Activated CD8-positive, alpha-beta memory T cell treated with anti-CD3 and anti-CD28 coated beads for 1 hour (primary cell): ENCODE measurements around the gene IL25.
"Not testable (repeated sequence)": the region's sequence is repeated elsewhere in the genome, so short reads cannot be mapped to it uniquely, and the experiment has no call there.

ENCODE experiments used
- DNase-seq, 2 donors: peaks; one replicate each; pipeline ENCODE4 v3.0.0-alpha.2; 2020; ENCODE audit warnings: low read depth in 1 of 2; ENCODE audit errors: extremely low read depth in 1 of 2

The IL25 gene

DNA sequence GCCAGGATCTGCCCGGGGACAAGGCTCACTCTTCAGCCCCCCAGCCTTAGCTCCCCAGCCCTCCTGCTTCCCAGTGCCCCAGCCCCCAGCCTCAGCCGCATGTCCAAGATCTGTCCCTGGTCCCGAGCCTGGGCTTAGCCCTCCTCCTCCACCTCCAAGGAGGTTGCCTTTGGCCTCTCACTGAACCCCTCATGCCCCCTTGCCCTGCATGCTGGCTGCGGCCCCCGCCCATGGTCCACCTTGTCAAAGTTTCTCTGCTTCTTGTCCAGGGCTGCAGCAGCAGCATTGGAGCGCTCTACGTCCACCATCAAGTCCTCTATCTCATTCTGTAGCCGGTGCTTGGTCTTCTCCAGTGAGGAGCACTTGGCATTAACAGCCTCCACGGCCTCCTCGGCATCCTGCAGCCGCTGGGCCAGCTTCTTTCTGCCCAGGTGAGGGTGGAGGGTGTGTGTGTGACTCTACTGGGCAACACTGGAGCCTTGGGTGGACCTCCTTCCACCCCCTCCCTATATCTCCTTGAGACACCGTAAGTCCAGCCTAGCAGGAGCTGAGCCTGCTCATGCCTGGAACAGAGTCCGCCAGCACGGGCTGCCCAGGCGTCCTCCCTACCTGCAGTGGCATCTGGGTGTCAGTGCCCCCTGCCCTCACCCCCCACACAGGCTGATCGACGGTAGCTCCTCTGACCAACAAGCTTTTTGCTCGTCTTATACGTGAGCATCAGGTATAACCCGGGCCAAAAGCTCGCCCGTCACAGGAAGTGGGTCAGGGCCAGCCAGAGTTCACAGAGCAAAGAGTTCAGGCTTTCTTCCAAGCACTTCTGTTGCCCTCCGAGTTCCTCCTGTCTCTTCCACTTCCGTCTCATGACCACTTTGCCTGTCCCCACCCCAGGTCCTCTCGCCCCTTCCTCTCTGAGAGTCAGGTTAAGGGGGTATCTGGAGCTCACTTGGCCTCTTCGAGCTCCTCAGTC is 15.6 kb downstream of the IL25 start:
- DNase-seq = no peak

DNA sequence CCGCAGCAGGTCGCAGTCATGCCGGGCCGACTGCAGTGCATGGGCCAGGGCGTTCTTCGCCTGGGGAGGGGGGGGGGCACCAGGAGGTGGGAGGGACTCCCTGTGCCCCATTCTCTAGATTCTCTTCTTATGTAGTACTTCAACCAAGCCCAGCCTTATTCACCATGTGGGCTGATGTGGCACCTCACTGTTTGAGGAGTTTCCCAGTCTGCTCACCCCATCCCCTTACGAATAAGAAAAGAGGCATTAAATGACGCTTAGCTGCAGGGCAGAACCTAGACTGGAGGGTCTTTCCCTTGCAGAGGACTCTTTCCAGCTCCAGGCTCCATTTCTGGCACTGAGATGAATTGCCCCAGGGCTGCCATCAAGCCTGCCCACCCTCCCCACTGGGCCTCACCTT is 16.4 kb downstream of the IL25 start:
- no peak for DNase-seq

DNA sequence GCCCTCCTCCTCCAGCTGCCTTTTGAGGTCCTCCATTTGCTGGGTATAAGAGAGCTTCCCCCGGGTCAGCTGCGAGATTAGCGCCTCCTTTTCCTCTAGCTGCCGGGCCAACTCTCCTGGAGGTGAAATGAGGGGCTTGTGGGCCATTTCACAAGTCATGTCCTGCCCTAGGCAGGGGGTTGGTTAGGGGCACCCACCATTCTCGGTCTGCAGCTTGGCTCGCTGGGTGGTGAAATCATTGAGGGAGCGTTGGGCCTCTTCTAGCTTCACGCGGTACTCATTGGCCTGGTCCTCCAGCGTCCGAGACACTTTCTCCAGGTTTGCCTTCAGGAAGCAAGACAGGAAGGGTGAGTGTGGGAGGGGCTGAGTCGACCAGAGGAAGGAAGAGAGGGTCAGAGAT is 16.8 kb downstream of the IL25 start:
- no peak for DNase-seq

DNA sequence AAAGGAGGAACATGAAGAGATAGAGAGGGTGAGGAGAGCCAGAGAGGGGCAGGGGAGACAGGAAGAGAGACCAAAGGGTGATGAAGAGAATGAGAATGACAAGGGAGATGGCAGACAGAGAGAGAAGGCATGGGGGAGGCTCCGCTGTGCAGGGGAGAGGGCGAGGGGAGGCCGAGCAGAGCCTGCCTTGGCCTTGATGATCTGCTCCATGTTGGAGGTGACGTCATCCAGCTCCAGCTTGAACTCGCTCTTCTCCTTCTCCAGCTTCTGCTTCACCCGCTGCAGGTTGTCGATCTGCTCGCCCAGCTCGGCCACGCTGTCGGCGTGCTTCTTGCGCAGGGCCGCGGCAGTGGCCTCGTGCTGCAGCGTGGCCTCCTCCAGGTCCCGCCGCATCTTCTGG is 17.3 kb downstream of the IL25 start:
- DNase-seq = not testable (repeated sequence)

DNA sequence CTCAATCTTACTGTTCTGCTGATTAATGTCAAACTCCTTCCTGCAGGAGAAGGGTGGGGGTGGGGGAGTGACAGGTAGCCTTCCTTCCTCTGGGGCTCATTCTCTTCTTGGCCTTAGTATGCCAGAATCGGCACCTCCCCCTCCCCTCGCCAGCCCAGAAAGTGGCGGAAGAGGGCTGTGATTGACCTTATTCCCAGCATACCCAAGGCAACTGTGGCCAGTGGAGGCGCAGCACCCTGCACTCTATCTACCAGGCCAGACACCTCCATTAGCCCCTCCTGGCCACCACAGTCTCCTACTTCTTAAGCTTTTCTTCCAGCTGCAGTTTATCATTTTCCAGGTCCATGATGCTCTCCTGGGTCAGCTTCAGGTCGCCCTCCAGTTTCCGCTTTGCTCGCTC is 20.0 kb downstream of the IL25 start:
- DNase-seq = no peak

DNA sequence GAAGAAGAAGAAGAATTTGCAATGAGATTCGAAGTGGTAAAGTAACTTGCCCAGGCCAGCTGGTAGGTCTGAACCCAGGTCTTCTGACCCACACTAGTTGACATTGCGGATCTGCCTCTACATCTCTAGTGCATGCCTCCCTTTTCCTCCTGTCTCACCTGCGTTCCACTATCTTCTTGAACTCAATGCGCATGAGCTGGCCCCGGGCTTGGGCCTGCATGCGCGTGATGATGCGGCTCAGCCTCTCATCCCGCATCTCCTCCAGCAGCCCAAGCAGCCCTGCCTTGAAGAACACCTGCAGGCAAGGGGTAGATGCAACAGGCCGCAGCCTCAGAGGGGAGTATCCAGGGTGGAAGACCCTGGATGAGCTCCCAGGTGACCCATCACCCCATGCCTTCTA is 23.5 kb downstream of the IL25 start:
- DNase-seq = no peak

DNA sequence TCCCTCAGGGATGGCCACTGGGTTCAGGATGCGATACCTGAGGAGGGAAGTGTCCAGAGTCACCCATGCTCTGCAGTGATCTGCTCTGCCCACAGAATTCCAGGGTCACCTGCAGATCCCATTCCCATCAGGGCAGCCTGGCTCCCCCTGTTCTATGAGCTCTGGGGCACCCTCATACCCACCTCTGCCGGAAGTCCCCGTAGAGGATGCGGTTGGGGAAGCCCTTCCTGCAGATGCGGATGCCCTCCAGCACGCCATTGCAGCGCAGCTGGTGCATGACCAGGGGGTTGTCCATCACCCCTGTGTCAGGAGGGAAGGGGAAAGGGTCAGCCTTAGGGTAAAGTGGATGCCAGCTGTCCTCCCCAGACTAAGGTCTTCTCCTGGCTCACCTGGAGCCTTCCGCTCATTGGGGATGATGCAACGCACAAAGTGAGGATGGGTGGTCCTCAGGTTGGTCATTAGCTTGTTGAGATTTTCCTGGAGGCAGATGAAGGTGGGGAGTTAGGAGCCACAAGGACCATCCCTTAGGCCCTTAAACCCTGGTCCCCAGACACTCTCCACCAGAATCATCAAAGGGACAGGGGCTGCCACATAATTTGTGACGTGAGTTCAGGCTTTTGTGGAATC is 24.3 kb downstream of the IL25 start:
- no peak for DNase-seq

DNA sequence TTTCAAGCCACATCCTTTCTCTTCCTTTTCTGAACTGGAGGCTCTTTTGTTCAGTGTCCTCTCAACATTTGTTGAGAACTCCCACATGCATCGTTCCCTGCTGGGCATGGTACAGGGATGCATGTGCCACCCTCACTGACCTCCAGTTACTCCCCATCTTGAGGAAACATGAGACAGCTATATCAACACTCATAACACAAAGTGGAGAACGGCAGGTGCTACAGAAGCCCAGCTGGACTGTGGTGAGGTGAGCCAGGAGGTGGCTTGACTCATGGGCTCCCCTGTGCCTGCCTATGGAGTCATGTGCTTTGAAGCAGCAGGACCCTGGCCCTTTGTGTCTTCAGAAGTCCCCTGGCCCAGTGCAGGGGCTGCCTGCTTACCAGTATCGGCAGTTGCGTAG is 25.7 kb downstream of the IL25 start:
- no peak for DNase-seq

DNA sequence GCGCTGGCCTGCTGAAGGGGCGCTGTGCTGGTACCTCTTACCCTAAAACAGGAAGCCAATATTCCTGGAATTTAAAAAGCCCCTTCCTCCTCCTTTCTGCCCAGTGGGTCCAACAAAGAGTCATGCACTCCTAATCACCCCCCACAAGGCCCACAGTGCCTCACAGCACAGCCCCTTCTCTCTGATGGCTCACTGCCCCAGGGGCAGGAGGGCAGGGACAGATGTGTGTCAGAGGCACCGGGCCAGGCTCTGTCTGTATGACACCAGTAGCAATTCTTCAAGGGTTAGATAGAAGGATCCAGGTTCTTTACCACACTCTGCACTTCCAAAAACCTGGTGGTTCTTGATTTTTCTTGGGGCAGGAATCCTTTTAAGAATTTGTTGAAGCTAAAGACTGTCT is 26.5 kb downstream of the IL25 start:
- no peak for DNase-seq

DNA sequence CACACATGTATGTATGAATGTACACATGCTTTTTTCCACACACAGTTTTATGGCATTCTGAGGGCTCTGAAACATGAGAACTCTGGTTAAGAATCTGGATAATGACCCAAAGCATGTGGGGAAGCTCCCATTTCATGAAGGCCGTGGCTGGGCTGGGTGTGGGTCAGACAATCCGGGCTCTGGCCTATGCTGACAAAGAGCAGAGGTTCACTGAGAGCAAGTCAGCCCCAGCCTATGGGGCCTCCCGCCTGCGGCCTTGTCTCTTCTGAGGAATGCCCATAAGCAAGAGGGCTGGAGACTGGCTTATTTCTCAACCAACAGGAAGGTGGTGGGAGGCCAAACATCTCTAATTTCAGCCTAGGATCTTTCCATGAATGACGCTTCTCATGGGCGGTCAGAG is 27.0 kb downstream of the IL25 start:
- DNase-seq = no peak

DNA sequence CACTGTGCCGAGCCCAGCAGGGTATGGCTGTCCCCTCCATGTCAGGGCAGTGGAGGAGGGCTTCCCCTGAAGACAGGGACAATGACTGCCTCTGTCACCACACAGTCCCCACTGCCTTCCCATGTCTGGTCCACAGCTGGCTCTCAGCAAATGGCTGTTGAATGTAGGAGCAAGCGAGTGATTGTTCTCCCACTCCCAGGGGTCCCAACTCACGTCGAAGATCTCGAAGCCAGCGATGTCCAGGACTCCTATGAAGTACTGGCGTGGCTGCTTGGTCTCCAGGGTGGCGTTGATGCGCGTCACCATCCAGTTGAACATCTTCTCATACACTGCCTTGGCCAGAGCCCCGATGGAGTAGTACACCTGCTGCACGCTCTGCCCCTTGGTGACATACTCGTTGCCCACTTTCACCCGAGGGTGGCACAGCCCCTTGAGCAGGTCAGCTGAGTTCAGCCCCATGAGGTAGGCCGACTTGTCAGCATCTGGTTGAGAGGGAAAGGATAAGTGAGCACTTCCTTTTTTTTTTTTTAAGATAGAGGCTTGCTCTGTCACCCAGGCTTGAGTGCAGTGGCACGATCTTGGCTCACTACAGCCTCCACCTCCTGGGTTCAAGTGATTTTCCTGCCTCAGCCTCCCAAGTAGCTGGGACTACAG is 28.0 kb downstream of the IL25 start:
- DNase-seq = not testable (repeated sequence)

DNA sequence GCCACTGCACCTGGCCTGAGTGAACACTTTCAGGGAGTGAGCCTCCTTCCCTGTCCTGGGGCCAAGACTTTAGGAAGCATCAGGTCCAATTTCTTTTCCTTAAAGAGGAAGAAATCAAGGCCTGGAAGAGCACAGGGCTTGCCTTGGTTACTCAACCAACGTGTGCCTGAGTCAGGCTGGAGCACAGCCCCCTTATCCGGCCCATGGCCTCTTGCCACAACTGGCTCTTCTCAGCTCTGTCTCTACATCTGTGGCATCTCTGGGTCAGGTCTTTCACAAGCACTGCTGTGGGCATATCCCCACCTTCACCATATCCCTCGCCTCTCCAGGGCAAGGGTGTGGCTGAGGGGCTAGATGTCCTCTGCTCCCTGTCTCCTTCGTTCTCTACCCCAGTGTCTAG is 28.7 kb downstream of the IL25 start:
- DNase-seq = no peak

DNA sequence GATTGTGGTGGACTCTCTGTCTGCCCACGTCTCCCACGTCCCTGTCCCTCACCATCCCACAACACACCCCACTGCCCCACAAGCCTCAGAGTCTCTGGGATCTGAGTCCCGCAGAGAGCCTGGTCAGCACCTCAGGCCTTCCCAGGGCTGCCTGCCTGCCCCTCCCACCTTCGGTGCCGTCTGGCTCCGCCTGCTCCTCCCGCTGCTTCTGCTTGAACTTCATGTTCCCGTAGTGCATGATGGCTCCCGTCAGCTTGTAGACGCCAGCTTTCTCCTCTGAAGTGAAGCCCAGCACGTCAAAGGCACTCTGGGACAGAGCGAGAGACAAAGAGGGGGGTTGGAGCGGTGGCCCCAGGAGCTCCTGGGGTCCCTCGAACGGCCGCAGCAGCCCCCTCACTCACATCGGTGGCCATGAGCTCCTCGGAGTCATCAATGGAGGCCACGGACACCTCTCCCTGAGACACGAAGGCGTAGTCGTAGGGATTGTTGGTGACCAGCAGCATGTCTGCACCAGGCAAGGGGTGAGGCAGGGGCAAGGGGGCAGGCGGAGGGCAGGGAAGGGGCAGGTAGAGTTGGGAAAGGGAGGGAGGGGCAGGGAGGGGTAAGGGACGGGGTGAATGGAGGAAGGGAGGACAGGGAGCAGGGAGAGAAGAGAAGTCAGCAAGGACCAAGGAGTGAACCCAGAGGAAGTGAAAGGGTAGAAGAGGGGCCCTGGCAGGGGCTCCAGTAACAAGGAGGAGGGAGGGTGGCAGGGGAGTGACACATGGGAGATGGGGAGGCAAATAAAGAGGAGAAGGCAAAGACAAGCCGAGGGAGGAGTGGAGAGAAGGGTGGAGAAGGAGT is 29.9 kb downstream of the IL25 start:
- DNase-seq = no peak

DNA sequence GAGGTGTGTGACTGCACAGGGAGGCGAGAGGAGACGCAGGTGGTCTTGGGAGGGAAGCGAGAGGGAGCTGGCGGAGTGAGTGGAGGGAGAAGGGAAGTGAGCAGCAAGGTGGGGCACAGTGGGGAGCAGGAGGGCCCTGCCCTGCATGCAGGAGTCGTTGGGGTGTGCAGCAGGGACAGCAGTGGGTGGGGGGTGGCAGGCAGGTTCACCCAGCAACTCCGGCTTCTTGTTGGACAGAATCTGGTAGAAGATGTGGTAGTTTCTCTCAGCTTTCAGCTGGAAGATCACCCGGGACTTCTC is 30.5 kb downstream of the IL25 start:
- DNase-seq = no peak

DNA sequence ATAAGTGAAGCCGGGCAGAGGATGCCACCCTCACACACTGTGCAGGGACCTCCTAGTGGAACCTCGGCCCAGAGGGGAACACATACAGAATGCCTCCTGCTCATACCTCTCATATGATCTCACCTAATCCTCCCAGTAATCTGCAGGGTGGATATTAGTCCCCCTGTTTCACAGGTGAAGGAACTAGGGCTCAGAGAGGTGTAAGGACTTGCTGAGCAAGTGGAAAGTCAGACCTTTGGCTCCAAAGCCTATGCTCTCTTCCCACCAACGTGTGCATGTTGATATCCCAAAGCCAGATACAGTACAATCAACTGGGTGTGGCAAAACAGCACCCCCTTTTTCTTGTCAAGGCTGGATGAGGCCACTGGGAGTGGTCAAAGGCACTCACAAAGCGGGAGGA is 31.3 kb downstream of the IL25 start:
- DNase-seq = no peak

DNA sequence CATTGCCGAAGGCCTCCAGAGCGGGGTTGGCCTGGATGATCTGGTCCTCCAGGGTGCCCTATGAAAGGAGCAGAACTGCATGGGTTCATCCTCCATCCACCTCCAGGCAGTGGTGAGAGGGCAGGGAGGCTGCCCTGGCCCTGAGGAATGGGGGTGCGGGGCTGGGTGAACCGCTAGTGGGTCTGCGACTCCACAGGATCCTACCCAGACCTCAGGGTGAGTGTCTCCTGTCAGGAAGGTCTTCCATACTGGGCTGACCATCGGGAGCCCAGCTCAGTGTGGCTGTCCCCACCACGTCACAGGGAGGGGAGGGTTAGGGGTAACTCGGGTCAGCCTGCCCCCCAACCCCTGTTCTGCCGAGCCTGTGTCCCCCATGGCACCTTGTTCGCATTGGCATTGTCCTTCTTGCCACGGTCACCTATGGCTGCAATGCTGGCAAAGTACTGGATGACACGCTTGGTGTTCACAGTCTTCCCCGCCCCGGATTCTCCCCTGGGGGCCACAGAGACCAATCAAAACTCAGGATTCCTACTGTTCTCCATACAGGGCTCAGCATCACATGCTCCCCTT is 31.8 kb downstream of the IL25 start:
- DNase-seq = no peak

DNA sequence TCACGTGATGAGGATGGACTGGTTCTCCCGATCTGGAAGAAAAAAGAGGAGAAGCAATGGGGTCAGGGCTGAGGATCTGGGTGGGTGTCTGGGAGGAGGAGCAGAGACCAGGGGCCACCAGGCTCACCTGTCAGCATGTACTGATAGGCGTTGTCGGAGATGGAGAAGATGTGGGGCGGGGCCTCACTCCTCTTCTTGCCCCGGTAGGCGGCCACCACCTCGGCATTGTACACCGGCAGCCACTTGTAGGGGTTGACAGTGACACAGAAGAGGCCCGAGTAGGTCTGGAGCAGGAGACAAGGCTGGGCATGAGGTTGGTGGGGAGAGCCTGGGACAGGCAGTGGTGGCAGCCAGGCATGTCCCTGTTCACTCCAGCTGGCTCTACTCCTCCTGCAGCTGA is 32.5 kb downstream of the IL25 start:
- DNase-seq = no peak

DNA sequence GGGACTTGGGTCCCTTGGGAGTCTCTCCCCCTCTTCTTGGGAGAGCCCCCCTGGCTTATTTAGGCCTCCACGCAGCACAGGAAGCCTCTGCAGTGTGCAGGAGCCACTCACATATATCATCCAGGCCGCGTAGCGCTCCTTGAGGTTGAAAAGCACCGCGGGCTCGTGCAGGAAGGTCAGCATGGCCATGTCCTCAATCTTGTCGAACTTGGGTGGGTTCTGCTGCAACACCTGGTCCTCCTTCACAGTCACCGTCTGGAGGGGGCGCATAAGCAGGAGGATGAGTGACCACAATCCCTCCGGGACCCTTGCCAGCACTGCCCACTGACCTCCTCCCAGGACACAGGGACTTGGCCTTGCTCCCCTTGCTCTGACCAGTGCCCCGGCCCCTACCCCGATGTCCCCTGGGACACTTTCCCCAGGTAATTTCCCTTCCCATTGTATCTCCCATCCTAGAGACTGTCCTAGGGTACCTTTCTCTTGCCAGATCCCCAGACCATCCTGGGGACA is 33.0 kb downstream of the IL25 start:
- no peak for DNase-seq

DNA sequence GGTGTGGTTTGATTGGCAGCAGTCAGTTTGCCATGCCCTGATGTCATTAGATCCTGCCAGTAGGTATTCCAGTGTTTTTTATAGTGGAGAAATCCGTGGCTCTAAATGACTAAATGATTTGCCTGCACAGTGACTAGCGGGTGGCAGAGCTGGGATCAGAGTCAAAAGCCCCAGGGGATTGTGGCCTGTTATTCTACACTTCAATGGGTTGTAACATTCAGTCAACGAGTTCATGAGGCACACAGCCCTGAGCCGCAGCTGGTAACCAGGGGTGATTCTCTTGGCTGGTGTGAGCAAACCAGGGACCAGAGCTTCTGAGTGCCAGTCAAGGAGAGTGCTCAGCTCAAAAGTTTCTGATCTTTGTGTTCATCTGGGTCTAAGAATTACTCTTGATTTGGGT is 33.6 kb downstream of the IL25 start:
- no peak for DNase-seq

DNA sequence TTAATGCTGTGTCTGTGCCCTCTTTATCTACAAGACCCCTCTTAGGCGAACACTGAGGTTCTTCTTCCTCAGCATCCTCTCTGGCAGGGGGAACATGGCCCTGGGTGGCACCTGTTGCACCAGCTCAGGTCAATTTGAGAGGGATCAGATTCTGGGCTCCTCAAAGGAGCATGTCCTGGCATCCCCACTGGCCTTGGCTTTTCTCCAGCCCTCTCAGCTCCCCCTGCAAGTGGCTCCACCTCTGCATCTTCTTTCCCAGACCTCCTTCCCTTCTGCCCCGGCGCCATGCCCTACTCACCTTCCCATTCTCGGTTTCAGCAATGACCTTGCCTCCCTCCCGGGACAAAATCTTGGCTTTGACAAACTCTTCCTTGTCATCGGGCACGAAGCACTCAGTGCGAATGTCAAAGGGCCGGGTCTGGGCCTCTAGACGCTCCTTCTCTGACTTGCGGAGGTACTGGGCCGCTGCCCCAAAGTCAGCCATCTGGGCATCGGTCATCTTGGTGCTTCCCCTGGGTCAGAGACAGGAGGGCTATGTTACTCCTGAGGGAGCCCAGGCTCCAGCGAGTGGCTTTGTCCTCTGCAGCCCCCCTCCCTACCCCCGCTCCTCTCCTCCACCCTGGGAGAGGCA is 34.2 kb downstream of the IL25 start:
- DNase-seq = no peak
